ENCODE results near the gene TEX13D. TPM values are rescaled to one million over a fixed set of nuclear protein-coding genes. Genes with fewer than 3 reads are reported as not detected.
"Not testable (repeated sequence)": the region's sequence is repeated elsewhere in the genome, so short reads cannot be mapped to it uniquely, and the experiment has no call there.

The TEX13D gene
- polyA plus RNA-seq, 1 experiment = not detected

GRCh38 chrX:124307253-124307907 is 25.1 kb upstream of the TEX13D start:
- no peak for DNase-seq (ENCODE audit: low read depth)
- Histone ChIP-seq H3K27me3 (ENCODE audit: control insufficient read depth, insufficient read depth, low read length) (no peaks in the 10 kb centered on the region), H3K4me3 (ENCODE audit: low read depth, low read length) (no peak overlapping the region), H3K36me3 (ENCODE audit: control insufficient read depth, insufficient read depth, low read length) (no peaks in the 10 kb centered on the region)
- ChIA-PET CTCF (no interaction called here), POLR2A (no interaction called here)
- no peak for TF ChIP-seq CTCF (IDR thresholded peaks at IDR 0.05; ENCODE audit: insufficient read depth, low read depth, low read length)

GRCh38 chrX:124325732-124326131 is 6.7 kb upstream of the TEX13D start:
- TF ChIP-seq CTCF (IDR thresholded peaks at IDR 0.05; ENCODE audit: insufficient read depth, low read depth, low read length) = no peak
- Histone ChIP-seq H3K27me3 (ENCODE audit: control insufficient read depth, insufficient read depth, low read length) (no peaks in the 10 kb centered on the region), H3K4me3 (ENCODE audit: low read depth, low read length) (no peak overlapping the region), H3K36me3 (ENCODE audit: control insufficient read depth, insufficient read depth, low read length) (no peaks in the 10 kb centered on the region)
- DNase-seq (ENCODE audit: low read depth) = no peak
- ChIA-PET POLR2A (no interaction called here), CTCF (interaction anchor here (0.6 kb wide), 1 partner anchor 148 kb away, joined by 3 read pairs; no protein-coding TSS in a partner anchor)

- Histone ChIP-seq H3K36me3 (ENCODE audit: control insufficient read depth, insufficient read depth, low read length) (no peaks in the 10 kb centered on the region), H3K4me3 (ENCODE audit: low read depth, low read length) (no peak overlapping the region), H3K27me3 (ENCODE audit: control insufficient read depth, insufficient read depth, low read length) (no peaks in the 10 kb centered on the region)
- POLR2A ChIA-PET = no interaction called here
- CTCF ChIA-PET = no interaction called here
- TF ChIP-seq CTCF (IDR thresholded peaks at IDR 0.05; ENCODE audit: insufficient read depth, low read depth, low read length) = no peak
- no peak for DNase-seq (ENCODE audit: low read depth)
These were observed 3.7 kb upstream of the TEX13D start for GRCh38 chrX:124328765-124329164.

GRCh38 chrX:124333862-124334261 is 1.4 kb downstream of the TEX13D start:
- DNase-seq (ENCODE audit: low read depth) = no peak
- H3K27me3 ChIP-seq (ENCODE audit: control insufficient read depth, insufficient read depth, low read length) = no peaks in the 10 kb centered on the region
- POLR2A ChIA-PET = no interaction called here
- CTCF ChIA-PET = no interaction called here
- H3K36me3 ChIP-seq (ENCODE audit: control insufficient read depth, insufficient read depth, low read length) = no peaks in the 10 kb centered on the region
- H3K4me3 ChIP-seq (ENCODE audit: low read depth, low read length) = no peak overlapping the region
- no peak for TF ChIP-seq CTCF (IDR thresholded peaks at IDR 0.05; ENCODE audit: insufficient read depth, low read depth, low read length)

GRCh38 chrX:124334555-124334954 is 2.1 kb downstream of the TEX13D start:
- DNase-seq (ENCODE audit: low read depth); POLR2A ChIA-PET; H3K27me3 ChIP-seq (ENCODE audit: control insufficient read depth, insufficient read depth, low read length); H3K36me3 ChIP-seq (ENCODE audit: control insufficient read depth, insufficient read depth, low read length); CTCF ChIA-PET; H3K4me3 ChIP-seq (ENCODE audit: low read depth, low read length): not testable (repeated sequence)

- TF ChIP-seq CTCF (IDR thresholded peaks at IDR 0.05; ENCODE audit: insufficient read depth, low read depth, low read length) = no peak
- ChIA-PET POLR2A (no interaction called here), CTCF (no interaction called here)
- Histone ChIP-seq H3K36me3 (ENCODE audit: control insufficient read depth, insufficient read depth, low read length) (no peaks in the 10 kb centered on the region), H3K4me3 (ENCODE audit: low read depth, low read length) (no peak overlapping the region), H3K27me3 (ENCODE audit: control insufficient read depth, insufficient read depth, low read length) (no peaks in the 10 kb centered on the region)
- DNase-seq (ENCODE audit: low read depth) = no peak
These were observed 3.1 kb downstream of the TEX13D start for GRCh38 chrX:124335598-124335997.
